ENCODE data around the gene WNT10A. TPM values are rescaled to one million over a fixed set of nuclear protein-coding genes. Genes with fewer than 3 reads are reported as not detected.

The WNT10A gene
- total and polyA plus RNA-seq, 2 donors (not counting 1 experiment from before 2014, with no cell fraction given), result 15.2 to 36.6 TPM

DNA sequence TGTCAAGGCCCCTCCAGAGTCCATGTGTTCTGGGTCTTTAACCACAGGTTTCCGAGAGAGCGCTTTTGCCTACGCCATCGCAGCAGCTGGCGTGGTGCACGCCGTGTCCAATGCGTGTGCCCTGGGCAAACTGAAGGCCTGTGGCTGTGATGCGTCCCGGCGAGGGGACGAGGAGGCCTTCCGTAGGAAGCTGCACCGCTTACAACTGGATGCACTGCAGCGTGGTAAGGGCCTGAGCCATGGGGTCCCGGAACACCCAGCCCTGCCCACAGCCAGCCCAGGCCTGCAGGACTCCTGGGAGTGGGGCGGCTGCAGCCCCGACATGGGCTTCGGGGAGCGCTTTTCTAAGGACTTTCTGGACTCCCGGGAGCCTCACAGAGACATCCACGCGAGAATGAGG lies 9.3 kb downstream of the WNT10A start:
- intact Hi-C loops (cut with micrococcal nuclease), result no loop called here
- 96% methylated on average over 23 of the region's 23 CpGs for WGBS (ENCODE audit: insufficient coverage)

DNA sequence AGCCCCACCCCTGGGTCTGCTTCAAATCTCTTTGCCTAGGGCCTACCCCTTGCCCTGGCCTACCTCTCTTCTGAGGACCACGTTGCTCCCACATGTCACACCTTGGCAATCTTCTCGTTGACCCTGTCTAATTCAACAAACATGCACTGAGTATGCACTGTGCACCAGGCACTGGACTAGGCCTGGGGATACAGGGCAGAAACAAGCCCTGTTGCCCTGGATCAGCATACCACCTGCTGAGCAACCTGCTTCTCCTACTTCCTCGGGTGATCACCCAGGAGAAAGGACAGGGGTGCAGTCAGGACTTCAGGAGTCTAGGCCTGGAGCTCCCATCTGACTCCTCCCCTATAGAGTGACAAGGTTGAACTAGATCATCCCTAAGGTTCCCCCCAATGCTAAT lies 9.7 kb downstream of the WNT10A start:
- no peak for TF ChIP-seq CTCF (IDR thresholded peaks at IDR 0.05)
- no peak for TF ChIP-seq EZH2 (IDR thresholded peaks at IDR 0.05; ENCODE audit: borderline replicate concordance, insufficient read depth, low read depth, low read length, poor library complexity, severe bottlenecking)
- no peak overlapping the region for H3K27ac ChIP-seq (ENCODE audit: low read length in 2 of 2)
- peaks cover 57 to 59% of the 10 kb centered on the region in 2 donors for H3K4me1 ChIP-seq (ENCODE audit: control insufficient read depth in 2 of 2, insufficient read depth in 2 of 2, low read length in 2 of 2)
- H3K9ac ChIP-seq (ENCODE audit: low read length), result no peak overlapping the region
- H3K27me3 ChIP-seq (replicated peaks in 1 of 4; ENCODE audit: control extremely low read depth in 1 of 4, control insufficient read depth in 3 of 4, insufficient read depth in 4 of 4, low read length in 3 of 4), result no peaks in the 10 kb centered on the region
- H3K4me2 ChIP-seq (replicated peaks; ENCODE audit: low read depth, low read length, poor library complexity, severe bottlenecking), result no peak overlapping the region
- WGBS (ENCODE audit: insufficient coverage), result 86% methylated on average over 3 of the region's 3 CpGs
- H3K79me2 ChIP-seq (ENCODE audit: control insufficient read depth, insufficient read depth, low read length), result peaks cover 7% of the 10 kb centered on the region
- H3K9me3 ChIP-seq (ENCODE audit: control extremely low read depth in 1 of 3, control insufficient read depth in 2 of 3, insufficient read depth in 1 of 3, low read length in 2 of 3), result peaks cover 0 to 3% (median 0%) of the 10 kb centered on the region in 3 donors
- peak overlapping the region; percentile 63 for H3K27ac Mint-ChIP-seq
- no peak overlapping the region for H2AFZ ChIP-seq (ENCODE audit: insufficient read depth, low read depth, low read length, poor library complexity, severe bottlenecking)
- H3K4me3 Mint-ChIP-seq, result no peak overlapping the region
- H3K9me3 Mint-ChIP-seq (ENCODE audit: insufficient read depth), result no peaks in the 10 kb centered on the region
- ATAC-seq (ENCODE audit: low read depth), result no peak
- peaks cover 68% of the 10 kb centered on the region for H3K4me1 Mint-ChIP-seq
- H3K27me3 Mint-ChIP-seq, result no peaks in the 10 kb centered on the region
- peaks cover 0 to 6% of the 10 kb centered on the region in 2 experiments for H3K36me3 ChIP-seq (replicated peaks in 1 of 2; ENCODE audit: control extremely low read depth in 1 of 2, control insufficient read depth in 1 of 2, extremely low read depth in 1 of 2, insufficient read depth in 2 of 2, low read length in 1 of 2)
- POLR2A ChIA-PET, result no interaction called here
- H3K4me3 ChIP-seq (ENCODE audit: control extremely low read depth in 1 of 5, extremely low read depth in 1 of 5, insufficient read depth in 1 of 5, low read depth in 2 of 5, low read length in 4 of 5), result no peak overlapping the region
- DNase-seq, result no peak
- intact Hi-C loops (cut with micrococcal nuclease), result no loop called here
- CTCF ChIA-PET, result interaction anchor here (21.8 to 23.0 kb wide), 2 partner anchors 5 to 12 kb away, joined by 1627 read pairs; partner anchors contain the start of gene WNT10A
- H4K20me1 ChIP-seq (ENCODE audit: control insufficient read depth, insufficient read depth, low read length, poor library complexity, severe bottlenecking), result no peaks in the 10 kb centered on the region

More for the DNA sequence above, 9.3 kb downstream of the WNT10A start:
- Mint-ChIP-seq H3K9me3 (ENCODE audit: insufficient read depth) (no peaks in the 10 kb centered on the region), H3K4me3 (no peak overlapping the region), H3K4me1 (peaks cover 68% of the 10 kb centered on the region), H3K27me3 (no peaks in the 10 kb centered on the region), H3K27ac (no peak overlapping the region)
- TF ChIP-seq CTCF (IDR thresholded peaks at IDR 0.05) (no peak), EZH2 (IDR thresholded peaks at IDR 0.05; ENCODE audit: borderline replicate concordance, insufficient read depth, low read depth, low read length, poor library complexity, severe bottlenecking) (no peak)
- peaks cover 0 to 6% of the 10 kb centered on the region in 2 experiments for H3K36me3 ChIP-seq (replicated peaks in 1 of 2; ENCODE audit: control extremely low read depth in 1 of 2, control insufficient read depth in 1 of 2, extremely low read depth in 1 of 2, insufficient read depth in 2 of 2, low read length in 1 of 2)
- no peak for ATAC-seq (ENCODE audit: low read depth)
- H3K79me2 ChIP-seq (ENCODE audit: control insufficient read depth, insufficient read depth, low read length), result peaks cover 7% of the 10 kb centered on the region
- H3K9me3 ChIP-seq (ENCODE audit: control extremely low read depth in 1 of 3, control insufficient read depth in 2 of 3, insufficient read depth in 1 of 3, low read length in 2 of 3), result peaks cover 0 to 3% (median 0%) of the 10 kb centered on the region in 3 donors
- no peak overlapping the region for H2AFZ ChIP-seq (ENCODE audit: insufficient read depth, low read depth, low read length, poor library complexity, severe bottlenecking)
- H3K4me1 ChIP-seq (ENCODE audit: control insufficient read depth in 2 of 2, insufficient read depth in 2 of 2, low read length in 2 of 2), result peaks cover 53 to 58% of the 10 kb centered on the region in 2 donors
- H3K27ac ChIP-seq (ENCODE audit: low read length in 2 of 2), result no peak overlapping the region
- H3K4me2 ChIP-seq (replicated peaks; ENCODE audit: low read depth, low read length, poor library complexity, severe bottlenecking), result no peak overlapping the region
- H3K9ac ChIP-seq (ENCODE audit: low read length), result no peak overlapping the region
- H4K20me1 ChIP-seq (ENCODE audit: control insufficient read depth, insufficient read depth, low read length, poor library complexity, severe bottlenecking), result no peaks in the 10 kb centered on the region
- DNase-seq, result no peak
- H3K4me3 ChIP-seq (ENCODE audit: control extremely low read depth in 1 of 5, extremely low read depth in 1 of 5, insufficient read depth in 1 of 5, low read depth in 2 of 5, low read length in 4 of 5), result no peak overlapping the region
- ChIA-PET POLR2A (no interaction called here), CTCF (interaction anchor here (21.8 to 23.0 kb wide), 2 partner anchors 5 to 11 kb away, joined by 1627 read pairs; partner anchors contain the start of gene WNT10A)
- H3K27me3 ChIP-seq (replicated peaks in 1 of 4; ENCODE audit: control extremely low read depth in 1 of 4, control insufficient read depth in 3 of 4, insufficient read depth in 4 of 4, low read length in 3 of 4), result no peaks in the 10 kb centered on the region
